PC-3 (cell line): ENCODE data around the gene RNF151. TPM values are rescaled to one million over a fixed set of nuclear protein-coding genes. Genes with fewer than 3 reads are reported as not detected.

Source experiments
- ATAC-seq: fragments of 200-7000 bp; cut with Tn5 transposase; 2 replicates; pipeline ENCODE4 v1.9.1; 2020; ENCODE audit warnings: mild to moderate bottlenecking, moderate library complexity
- BruUV-seq: library from RNA; stranded (reverse); fragments of 400-500 nt; replicated peaks from 2 replicates; lab custom pipeline; 2021; lab: Mats Ljungman, UMichigan
- CTCF ChIA-PET: fragments of 300-600 bp; sonication (Branson Sonifier 250); formaldehyde crosslinking; loops from one replicate; lab custom pipeline; 2022; ENCODE audit warnings: antibody characterized with exemption; lab: Charles Lee
- POLR2A ChIA-PET: fragments of 300-600 bp; sonication (Branson Sonifier 250); formaldehyde crosslinking; loops from one replicate; lab custom pipeline; 2022; ENCODE audit warnings: antibody characterized with exemption; ENCODE audit not compliant: unreplicated experiment; lab: Charles Lee
- DNase-seq: peaks from one replicate; pipeline ENCODE4 v3.0.0-alpha.2; 2015
- H2AFZ ChIP-seq: fragments of 300-600 bp; sonication (generic); 2 replicates; pipeline ENCODE4 v1.6.0; 2016; ENCODE audit warnings: antibody characterized with exemption, low read length
- H3F3A ChIP-seq: fragments of 300-600 bp; sonication (generic); one replicate; pipeline ENCODE4 v1.6.0; 2017; ENCODE audit warnings: antibody characterized with exemption, low read length, control low read depth, mild to moderate bottlenecking; ENCODE audit not compliant: unreplicated experiment
- H3K27ac ChIP-seq: fragments of 300-600 bp; sonication (generic); 2 replicates; pipeline ENCODE4 v1.5.1; 2016; ENCODE audit warnings: mild to moderate bottlenecking, low read length
- H3K27me3 ChIP-seq: fragments of 300-600 bp; sonication (generic); 2 replicates; pipeline ENCODE4 v1.6.1; 2016; ENCODE audit warnings: low read length, mixed read lengths
- H3K36me3 ChIP-seq: fragments of 300-600 bp; sonication (generic); 2 replicates; pipeline ENCODE4 v1.6.1; 2016; ENCODE audit warnings: low read depth, mixed run types, low read length, mixed read lengths
- H3K4me1 ChIP-seq: fragments of 300-600 bp; sonication (generic); 2 replicates; pipeline ENCODE4 v1.5.1; 2016; ENCODE audit warnings: low read length; ENCODE audit not compliant: insufficient read depth
- H3K4me2 ChIP-seq: fragments of 300-600 bp; sonication (generic); 2 replicates; pipeline ENCODE4 v1.6.0; 2016; ENCODE audit warnings: low read length
- H3K4me3 ChIP-seq: fragments of 300-600 bp; sonication (generic); 2 replicates; pipeline ENCODE4 v1.5.1; 2016; ENCODE audit warnings: mild to moderate bottlenecking, low read length, mixed read lengths
- H3K79me2 ChIP-seq: fragments of 300-600 bp; sonication (generic); 2 replicates; pipeline ENCODE4 v1.6.1; 2017; ENCODE audit warnings: low read length, mixed read lengths
- H3K9ac ChIP-seq: fragments of 300-600 bp; sonication (generic); 2 replicates; pipeline ENCODE4 v1.6.0; 2016; ENCODE audit warnings: mild to moderate bottlenecking, low read length
- H3K9me2 ChIP-seq: fragments of 300-600 bp; sonication (generic); replicated peaks from 2 replicates; pipeline ENCODE4 v1.6.1; 2016; ENCODE audit warnings: mixed run types, low read length, mixed read lengths
- H3K9me3 ChIP-seq: fragments of 300-600 bp; sonication (generic); 2 replicates; pipeline ENCODE4 v1.6.1; 2016; ENCODE audit warnings: low read length, mixed read lengths
- H4K20me1 ChIP-seq: fragments of 300-600 bp; sonication (generic); 2 replicates; pipeline ENCODE4 v1.6.1; 2016; ENCODE audit warnings: low read length, mixed read lengths
- CTCF ChIP-seq: fragments of 300-600 bp; sonication (generic); conservative IDR thresholded peaks from 2 replicates; pipeline ENCODE4 v1.5.1; 2017; ENCODE audit warnings: antibody characterized with exemption, low read depth, mild to moderate bottlenecking, low read length
- EZH2 ChIP-seq: fragments of 300-600 bp; sonication (generic); IDR thresholded peaks from one replicate; pipeline ENCODE4 v1.6.1; 2017; ENCODE audit warnings: antibody characterized with exemption, mild to moderate bottlenecking, low read length; ENCODE audit not compliant: unreplicated experiment
- EZH2phosphoT487 ChIP-seq: fragments of 300-600 bp; sonication (generic); IDR thresholded peaks from 2 replicates; pipeline ENCODE4 v1.6.1; 2018; ENCODE audit warnings: mild to moderate bottlenecking, antibody characterized with exemption, low read length, borderline replicate concordance
- intact Hi-C: fragments of 100-400 bp; cut with micrococcal nuclease; formaldehyde crosslinking; loops from 2 replicates; pipeline ENCODE4 v1.9.0; 2023
- total RNA-seq: library from RNA; depleted of rRNA; stranded (reverse); fragments of >200 nt; gene quantifications from 2 replicates; pipeline ENCODE4 v1.2.3, GENCODE V29; 2014

Gene RNF151
- total RNA-seq, 1 experiment from 2014 or later = not detected

- H3K9me2 ChIP-seq = no peaks in the 10 kb centered on the region
- no peak overlapping the region for H3K9ac ChIP-seq
- no peaks in the 10 kb centered on the region for H4K20me1 ChIP-seq
- 0 out of 2 replicates have a peak, but pooled peaks have one; percentile 10 for TF ChIP-seq CTCF
- TF ChIP-seq EZH2phosphoT487 = no peak
- no peaks in the 10 kb centered on the region for H3K27me3 ChIP-seq
- DNase-seq (no peak), ATAC-seq (no peak)
- no peaks in the 10 kb centered on the region for H3K9me3 ChIP-seq
- no TSS peak for BruUV-seq
- peaks cover 6% of the 10 kb centered on the region; the same call in 1 of the 2 replicates for H3K79me2 ChIP-seq
- H3K27ac ChIP-seq = peak overlapping the region; percentile 41
- no peaks in the 10 kb centered on the region for H3K36me3 ChIP-seq
- H3K4me3 ChIP-seq = peak overlapping the region; percentile 85
- intact Hi-C loops = no loop called here
- H2AFZ ChIP-seq = no peak overlapping the region; the same call in 1 of the 2 replicates
- peaks cover 11% of the 10 kb centered on the region for H3K4me1 ChIP-seq
- CTCF ChIA-PET = interaction anchor here (0.7 kb wide), 1 partner anchor 9 kb away, joined by 4 read pairs; no protein-coding TSS in a partner anchor
- H3F3A ChIP-seq = no peaks in the 10 kb centered on the region
- peak overlapping the region; percentile 93 for H3K4me2 ChIP-seq
- POLR2A ChIA-PET = no interaction called here
Measured at GRCh38 chr16:1941162-1942046, 25.3 kb upstream of the RNF151 start.

DNA sequence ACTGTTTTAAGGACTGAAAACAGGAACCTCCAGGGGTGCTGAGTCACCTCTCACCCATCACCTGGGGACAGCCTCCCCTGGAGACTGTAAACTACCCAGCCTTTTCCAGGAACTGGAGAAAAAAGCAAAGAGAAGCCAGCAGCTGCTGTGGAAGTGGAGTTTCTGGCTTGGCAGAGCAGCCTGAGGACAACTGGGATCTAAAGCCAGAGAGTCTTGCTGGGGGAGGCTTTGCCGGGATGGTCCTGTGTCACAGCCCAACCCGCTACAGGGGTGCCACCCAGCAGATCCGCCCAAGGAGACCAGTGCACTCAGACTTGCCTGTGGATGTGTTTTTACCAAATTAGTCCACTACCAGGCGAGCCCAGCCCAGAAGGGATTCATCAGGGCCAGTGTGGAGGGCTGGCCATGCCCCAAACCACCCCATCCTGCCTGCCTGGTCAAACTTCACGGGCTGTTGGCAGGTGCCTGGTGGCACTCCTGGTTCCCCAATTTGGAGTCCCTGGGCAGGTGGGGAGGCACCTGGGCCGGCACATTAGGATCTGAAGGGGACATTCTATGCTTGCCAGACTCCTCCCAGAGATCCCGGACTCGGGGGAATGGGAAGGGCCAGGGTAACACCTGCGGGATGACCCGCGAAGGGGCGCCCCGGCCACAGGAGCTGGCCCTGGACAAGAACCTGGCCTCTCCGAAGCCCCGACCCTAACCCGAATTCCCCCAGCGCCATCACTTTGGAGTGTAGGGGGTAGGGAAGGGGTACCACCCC, 24.4 kb upstream of the RNF151 start:
- no peak for TF ChIP-seq CTCF
- no peak for TF ChIP-seq EZH2
- no peak for TF ChIP-seq EZH2phosphoT487
- Histone ChIP-seq H3K4me2 (peak overlapping the region; percentile 93), H3K27me3 (no peaks in the 10 kb centered on the region), H3K9me2 (no peaks in the 10 kb centered on the region), H2AFZ (peak overlapping the region; percentile 77), H3F3A (no peaks in the 10 kb centered on the region), H3K79me2 (peaks cover 6% of the 10 kb centered on the region; the same call in 1 of the 2 replicates), H3K4me3 (peak overlapping the region; percentile 85), H3K4me1 (peaks cover 11% of the 10 kb centered on the region), H3K9me3 (no peaks in the 10 kb centered on the region), H3K27ac (peak overlapping the region; percentile 41), H4K20me1 (no peaks in the 10 kb centered on the region), H3K36me3 (no peaks in the 10 kb centered on the region), H3K9ac (peak overlapping the region; percentile 60; the same call in 1 of the 2 replicates)
- intact Hi-C loops = no loop called here
- BruUV-seq = TSS peak; percentile 66
- peak; percentile 52 for DNase-seq
- ChIA-PET CTCF (no interaction called here), POLR2A (no interaction called here)
- ATAC-seq = peak; percentile 16
